ENCODE measurements around the gene CSNK1D.

The CSNK1D gene

DNA sequence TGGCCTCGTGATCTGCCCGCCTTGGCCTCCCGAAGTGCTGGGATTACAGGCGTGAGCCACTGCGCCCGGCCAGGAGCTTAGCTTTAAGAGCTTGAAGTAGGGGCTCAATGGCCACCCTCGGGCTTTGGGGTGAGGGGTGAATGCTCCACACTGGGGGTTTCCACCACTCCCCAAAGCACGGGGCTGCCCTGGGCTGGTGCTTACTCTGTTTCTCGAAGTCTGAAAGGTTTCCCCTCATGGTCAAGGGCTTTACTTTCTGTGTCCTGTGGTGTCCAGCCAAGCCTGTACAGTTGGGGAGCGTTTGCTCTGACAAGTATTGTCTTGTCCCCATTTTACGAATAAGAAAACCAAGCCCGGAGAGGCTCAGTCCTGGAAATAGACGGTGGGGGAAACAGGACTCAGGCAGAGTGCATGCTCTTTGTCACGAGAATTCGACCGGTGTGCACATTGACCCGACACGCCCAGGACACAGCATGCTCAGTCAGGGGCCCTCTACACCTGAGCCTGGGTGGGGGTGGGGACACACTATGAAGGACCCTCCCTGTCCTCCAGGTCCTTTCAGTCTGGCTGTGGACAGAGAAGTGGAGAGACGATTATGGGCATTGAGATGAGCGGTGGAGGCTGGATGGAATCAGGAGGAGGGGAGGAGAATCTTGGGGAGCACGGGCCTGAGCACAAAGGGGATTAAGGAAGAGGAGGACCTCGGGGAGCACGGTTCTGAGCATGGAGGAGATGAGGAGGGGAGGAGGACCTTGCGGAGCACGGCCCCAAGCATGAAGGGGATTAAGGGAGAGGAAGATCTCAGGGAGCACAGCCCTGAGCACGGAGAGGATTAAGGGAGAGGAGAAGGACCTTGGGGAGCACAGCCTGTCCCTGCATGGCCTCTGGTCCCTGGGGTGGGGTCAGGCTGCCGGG lies 36.4 kb upstream of the CSNK1D start:
- DNase-seq = no peak

- no peak for DNase-seq
These were observed 32.3 kb upstream of the CSNK1D start for GRCh38 chr17:82305727-82306300.

- no peak for DNase-seq
These were observed 31.6 kb upstream of the CSNK1D start for GRCh38 chr17:82304826-82305726.

GRCh38 chr17:82303944-82304808 lies 30.7 kb upstream of the CSNK1D start:
- no peak for DNase-seq

DNA sequence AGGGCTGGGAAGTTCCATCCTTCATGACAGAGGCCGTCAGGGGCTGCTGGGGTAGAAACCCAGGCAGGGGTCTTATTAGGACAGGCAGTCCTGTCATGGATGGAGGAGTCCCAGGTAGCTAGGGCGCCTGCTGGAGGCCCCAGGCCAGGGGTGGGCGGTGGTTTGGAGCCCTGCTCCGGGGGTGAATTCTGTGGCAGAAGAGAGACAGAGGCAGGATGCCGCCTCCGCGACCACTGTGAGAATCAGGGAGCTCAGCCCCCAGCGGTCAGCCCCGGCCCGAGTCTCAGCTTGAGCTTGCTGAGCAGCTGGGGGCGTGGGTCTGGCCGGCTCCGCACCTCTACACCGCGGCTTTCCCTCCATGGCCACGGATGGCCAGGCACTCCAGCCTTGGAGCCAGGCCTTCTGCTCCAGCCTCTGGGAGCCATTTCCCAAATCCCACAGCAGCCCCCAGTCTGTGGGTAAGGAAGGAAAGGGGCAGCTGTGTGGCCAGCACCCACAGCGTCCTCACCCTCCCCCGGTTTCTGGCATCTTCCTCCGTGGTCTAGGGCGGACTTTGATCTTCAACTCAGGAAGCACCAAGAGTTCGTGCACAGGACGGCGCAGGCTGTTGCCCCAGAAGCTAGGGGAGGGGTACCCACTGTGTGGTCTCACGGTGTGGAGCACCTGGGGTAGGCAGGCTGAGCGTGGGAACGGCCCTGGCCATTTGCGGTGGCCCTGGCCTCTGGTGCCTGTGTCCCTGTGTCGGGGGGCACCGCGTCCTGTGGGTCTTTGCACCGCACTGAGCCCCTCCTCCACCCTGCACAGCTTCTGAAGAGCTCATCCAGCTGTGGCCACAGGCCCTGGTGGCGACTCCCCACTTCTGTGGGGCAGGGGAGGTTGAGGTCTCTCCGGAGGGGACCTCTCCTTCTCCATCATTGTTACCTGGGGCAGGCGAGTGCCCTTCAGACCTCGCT lies 29.8 kb upstream of the CSNK1D start:
- peak; percentile 55 for DNase-seq

- no peak for DNase-seq
These were observed 29.1 kb upstream of the CSNK1D start for GRCh38 chr17:82302568-82302963.

- peak; percentile 51 for DNase-seq
These were observed 28.5 kb upstream of the CSNK1D start for GRCh38 chr17:82301916-82302567.

DNA sequence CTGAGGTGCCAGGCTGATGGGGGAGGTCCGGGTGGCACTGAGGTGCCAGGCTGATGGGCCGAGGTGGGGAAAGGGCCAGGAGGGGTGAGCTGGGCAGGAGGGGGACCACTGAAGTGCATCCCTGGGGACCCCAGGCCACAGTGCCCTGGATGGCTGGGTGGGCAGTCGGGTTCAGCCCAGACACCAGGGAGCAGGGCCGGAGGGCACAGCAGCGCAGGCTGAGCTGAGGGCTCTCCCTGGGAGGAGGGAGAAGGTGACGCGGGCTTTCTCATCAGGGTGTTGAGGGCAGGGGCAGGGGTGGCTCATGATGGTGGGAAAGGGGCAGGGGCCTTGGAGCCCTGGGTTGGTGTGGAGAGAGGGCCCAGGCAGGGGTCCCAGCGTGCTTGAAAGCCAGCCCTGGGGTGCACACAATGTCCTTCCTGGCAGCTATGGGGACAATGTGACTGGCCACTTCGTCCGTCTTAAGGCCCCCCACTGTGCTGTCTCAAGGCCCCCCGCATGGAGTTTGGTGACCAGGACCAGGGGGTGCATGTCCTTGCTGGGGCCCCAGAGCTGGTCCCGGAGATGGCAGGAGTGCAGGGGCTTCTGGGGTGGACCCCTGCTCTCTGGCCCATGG lies 27.9 kb upstream of the CSNK1D start:
- DNase-seq = no peak

DNA sequence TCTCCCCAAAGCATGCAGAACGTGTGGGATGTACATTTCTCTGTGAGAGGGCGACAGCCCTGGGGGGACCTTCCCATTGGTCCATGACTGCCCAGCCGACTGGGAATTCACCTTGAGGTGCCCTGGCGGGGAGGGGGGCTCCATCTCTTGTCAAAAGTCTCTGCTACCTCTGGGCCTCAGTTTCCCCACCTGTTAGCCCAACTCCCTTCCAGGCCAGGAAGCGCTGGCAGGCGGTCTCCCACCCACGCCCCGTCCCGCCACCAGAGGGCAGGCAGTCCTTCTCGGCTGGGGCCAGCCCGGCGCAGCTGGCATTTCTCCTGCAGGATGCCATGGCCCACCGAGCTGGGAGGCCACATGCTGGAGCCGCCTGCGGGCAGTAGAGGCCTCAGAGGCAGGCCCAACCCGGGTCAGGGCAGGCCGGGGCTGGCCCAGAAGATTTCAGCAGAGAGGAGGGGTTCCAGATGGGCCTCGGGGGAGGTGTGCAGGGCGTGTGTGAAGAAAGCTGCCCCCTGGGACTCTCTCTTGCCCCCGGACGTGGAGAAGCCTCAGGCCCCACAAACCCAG lies 27.3 kb upstream of the CSNK1D start:
- DNase-seq = peak; percentile 68

DNA sequence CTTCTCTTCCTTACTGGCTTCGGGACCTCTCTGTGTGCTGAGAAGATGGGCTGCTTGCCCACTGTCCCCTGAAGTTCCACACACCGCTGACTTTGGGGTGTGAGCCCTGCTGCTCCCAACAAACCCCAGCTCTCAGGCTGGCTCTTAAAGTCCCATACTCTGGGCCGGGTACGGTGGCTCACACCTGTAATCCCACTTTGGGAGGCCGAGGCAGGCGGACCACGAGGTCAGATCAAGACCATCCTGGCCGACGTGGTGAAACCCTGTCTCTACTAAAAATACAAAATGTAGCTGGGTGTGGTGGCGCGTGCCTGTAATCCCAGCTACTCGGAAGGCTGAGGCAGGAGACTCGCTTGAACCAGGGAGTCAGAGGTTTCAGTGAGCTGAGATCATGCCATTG lies 26.7 kb upstream of the CSNK1D start:
- no peak for DNase-seq

DNA sequence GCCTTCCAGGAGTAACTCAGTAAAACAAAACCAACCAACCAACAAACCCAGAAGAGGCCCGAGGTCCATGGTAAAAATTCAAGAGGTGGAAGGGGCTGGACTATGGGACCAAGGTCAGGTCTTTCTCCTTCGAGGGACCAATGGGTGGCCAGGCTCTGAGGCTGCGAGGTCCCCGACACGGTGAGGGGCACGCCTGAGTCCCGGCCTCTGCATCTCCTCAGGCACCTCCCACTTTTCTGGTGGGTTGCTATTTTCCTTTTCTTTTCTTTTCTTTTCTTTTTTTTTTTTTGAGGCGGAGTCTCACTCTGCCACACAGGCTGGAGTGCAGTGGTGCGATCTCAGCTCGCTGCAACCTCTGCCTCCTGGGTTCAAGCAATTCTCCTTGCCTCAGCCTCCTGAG lies 26.0 kb upstream of the CSNK1D start:
- no peak for DNase-seq

- DNase-seq = no peak
These were observed 25.3 kb upstream of the CSNK1D start for GRCh38 chr17:82298538-82299421.

DNA sequence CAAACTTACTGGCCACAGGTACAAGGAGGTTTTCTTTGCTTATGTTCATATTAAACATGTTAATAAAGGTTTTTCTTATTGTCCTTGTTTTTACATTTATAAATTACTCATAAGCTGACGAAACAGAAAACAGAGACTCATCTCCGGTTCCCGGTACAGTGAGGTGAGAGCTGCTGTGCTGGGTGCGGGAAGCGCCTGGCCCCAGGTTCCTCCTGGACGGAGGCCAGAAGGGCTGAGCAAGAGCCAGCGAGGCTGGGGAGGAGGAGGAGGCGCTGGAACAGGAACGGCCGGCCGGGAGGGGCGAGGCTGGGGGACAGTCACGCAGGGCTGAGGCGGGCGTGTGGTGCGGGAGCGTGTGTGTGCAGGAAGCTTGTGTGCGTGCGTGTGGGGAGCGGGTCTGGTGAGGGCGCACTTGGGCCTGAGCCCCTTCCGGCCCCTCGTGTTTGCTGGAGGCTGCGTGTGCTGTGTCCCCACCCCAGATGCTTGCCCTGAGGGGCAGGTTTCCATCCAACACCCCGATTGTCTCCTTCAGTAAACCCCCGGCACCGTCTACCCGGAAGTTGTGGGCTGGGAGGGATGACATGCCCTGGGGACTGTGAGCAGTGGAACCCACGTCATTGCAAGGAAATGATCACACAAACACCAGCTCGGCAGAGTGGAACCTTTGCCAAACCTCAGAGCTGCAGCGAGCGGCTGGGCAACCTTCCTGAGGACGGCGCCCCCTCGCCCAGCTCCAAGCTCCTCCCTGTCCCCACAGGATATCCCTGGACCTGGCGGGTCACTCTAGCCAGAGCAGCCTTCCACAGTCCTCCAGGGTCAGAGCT lies 24.4 kb upstream of the CSNK1D start:
- peak; percentile 96 for DNase-seq

GRCh38 chr17:82297280-82297713 lies 23.8 kb upstream of the CSNK1D start:
- peak; percentile 87 for DNase-seq

DNA sequence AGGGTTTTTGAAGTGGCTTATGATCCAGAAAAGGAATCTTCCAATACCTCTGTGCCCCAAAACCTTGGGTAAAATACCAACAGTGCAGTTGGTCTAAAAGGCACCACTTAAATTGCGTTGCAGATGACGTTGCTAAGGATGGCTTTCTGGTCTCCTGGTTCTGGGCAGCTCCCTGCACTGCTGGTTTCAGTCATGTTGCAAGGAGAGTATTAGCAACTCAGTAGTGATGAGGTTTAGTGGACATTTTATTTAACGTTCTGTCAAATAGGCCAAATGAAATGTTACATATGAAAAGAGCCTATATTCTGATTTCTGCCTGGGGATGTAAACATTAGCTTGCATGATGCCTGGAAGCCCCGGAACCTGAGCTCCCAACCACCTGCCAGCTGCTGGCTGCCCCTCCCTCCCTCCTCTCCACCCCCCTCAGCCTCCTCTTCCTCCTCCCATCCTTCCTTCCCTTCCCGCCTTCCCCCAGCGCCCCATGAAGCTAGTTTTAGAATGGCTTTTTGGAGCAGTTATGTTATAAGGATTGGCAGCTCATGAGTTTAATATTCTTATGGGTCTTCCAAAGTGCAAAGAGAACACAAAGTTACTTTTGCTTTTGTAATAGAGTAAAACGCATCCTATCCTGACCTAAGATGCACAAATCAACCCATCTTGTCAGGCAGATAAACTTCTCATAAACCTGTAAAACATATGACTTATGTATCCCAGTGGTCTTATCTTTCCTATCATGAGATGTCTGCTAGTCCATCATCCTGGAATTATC lies 23.2 kb upstream of the CSNK1D start:
- no peak for DNase-seq

DNA sequence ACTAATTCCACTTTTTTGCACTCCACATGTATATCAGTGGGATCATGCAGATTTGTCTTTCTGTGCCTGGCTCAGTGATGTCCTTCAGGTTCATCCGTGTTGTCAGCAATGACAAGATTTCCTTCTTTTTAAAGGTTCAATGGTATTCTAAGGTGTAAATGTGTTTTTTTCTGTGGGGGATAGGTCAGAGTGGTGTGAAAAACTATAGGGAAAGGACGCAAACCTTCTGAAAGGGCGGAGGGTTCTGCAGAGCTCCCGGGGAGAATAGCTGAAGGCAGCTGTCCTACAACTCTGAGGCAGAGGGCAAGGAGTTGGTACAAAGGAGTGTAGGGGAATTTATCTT lies 21.9 kb upstream of the CSNK1D start:
- no peak for DNase-seq

Measured in CD4-positive, alpha-beta T cell treated with Interleukin-21 for 1 hour (primary cell).